DMS153 treated with DMSO at 0.1 percent for 48 hours (cell line): Measurements from ENCODE around the gene PHAX.
A peak's percentile ranks its signal among the peaks of the same experiment; 100 is the strongest.
"Not testable (repeated sequence)": the region's sequence is repeated elsewhere in the genome, so short reads cannot be mapped to it uniquely, and the experiment has no call there.

Experiments
- DNase-seq: peaks from one replicate; lab custom pipeline; 2025; ENCODE audit not compliant: unreplicated experiment; lab: John Stamatoyannopoulos, UW

The PHAX gene

GRCh38 chr5:126600631-126601511 lies at the start of gene PHAX:
Gene PHAX, plus strand, starts transcription at chr5:126600947. Its CDS starts 16 bp downstream, at chr5:126600963.
- DNase-seq, result peak; percentile 1

- DNase-seq, result no peak
Measured at GRCh38 chr5:126552614-126553013, 48.1 kb upstream of the PHAX start.

GRCh38 chr5:126555101-126555500 lies 45.6 kb upstream of the PHAX start:
- DNase-seq, result not testable (repeated sequence)

- no peak for DNase-seq
Measured at GRCh38 chr5:126561908-126562307, 38.8 kb upstream of the PHAX start.

GRCh38 chr5:126562823-126563222 lies 37.9 kb upstream of the PHAX start:
- DNase-seq, result no peak

DNA sequence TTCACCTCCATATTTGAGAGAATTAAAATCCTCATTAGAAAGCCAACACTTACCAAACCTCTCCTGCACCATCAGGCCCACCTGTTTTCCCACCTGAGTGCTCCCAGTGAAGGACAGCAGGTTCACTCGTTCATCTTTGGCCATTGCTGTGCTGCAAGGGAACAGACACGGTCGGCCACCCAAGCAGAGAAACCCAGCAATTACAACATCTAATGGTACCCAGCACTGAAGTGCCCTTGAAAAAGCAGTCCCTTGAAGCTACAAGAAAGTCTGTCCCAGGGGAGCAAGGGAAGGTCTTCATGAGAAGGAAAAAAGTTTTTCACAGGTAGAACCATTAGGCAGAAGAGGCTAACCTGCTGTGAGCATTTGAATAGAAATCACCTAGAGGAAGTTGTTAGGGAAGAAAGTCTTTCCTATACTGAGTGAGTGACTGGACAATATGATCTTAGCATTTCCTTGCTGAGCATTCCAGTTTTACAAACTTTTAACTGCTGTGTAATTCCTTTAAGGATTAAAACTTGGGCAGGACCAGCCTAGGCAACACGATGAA lies 32.5 kb upstream of the PHAX start:
- DNase-seq, result no peak

- DNase-seq, result no peak
Measured at GRCh38 chr5:126575644-126576043, 25.1 kb upstream of the PHAX start.

- no peak for DNase-seq
Measured at GRCh38 chr5:126576974-126577373, 23.8 kb upstream of the PHAX start.

DNA sequence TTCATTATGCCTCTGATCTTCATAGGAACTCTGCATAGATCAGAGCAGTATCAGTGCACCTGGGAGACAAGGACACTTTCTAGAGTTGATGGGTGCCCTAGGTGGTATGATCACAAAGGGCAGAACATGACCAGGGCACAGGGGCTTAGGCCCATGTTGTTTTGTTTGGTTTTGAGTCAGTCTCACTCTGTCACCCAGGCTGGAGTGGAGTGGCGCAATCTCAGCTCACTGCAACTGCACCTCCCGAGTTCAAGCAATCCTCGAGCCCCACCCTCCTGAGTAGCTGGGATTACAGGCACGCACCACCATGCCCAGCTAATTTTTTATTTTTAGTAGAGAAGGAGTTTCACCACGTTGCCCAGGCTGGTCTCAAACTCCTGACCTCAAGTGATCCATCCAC lies 23.3 kb upstream of the PHAX start:
- no peak for DNase-seq

GRCh38 chr5:126579716-126580115 lies 21.0 kb upstream of the PHAX start:
- DNase-seq, result no peak

GRCh38 chr5:126583761-126584160 lies 17.0 kb upstream of the PHAX start:
- no peak for DNase-seq

- no peak for DNase-seq
Measured at GRCh38 chr5:126587551-126588390, 13.0 kb upstream of the PHAX start.

DNA sequence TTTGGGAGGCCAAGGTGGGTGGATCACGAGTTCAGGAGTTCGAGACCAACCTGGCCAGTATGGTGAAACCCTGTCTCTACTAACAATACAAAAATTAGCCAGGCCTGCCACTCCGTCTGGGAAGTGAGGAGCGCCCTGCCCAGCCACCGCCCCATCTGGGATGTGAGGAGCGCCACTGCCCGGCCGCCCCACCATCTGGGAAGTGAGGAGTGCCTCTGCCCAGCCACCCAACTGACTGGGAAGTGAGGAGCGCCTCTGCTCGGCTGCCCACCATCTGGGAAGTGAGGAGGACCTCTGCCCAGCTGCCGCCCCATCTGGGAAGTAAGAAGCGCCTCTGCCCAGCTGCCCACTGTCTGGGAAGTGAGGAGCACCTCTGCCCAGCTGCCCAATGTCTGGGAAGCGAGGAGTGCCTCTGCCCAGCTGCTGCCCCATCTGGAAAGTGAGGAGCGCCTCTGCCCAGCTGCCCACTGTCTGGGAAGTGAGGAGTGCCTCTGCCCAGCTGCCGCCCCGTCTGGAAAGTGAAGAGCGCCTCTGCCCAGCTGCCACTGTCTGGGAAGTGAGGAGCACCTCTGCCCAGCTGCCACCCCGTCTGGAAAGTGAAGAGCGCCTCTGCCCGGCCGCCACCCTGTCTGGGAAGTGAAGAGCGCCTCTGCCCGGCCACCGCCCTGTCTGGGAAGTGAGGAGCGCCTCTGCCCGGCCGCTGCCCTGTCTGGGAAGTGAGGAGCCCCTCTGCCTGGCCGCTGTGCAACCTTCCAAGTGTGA lies 11.0 kb upstream of the PHAX start:
- no peak for DNase-seq

GRCh38 chr5:126591549-126591948 lies 9.2 kb upstream of the PHAX start:
- DNase-seq, result no peak

GRCh38 chr5:126594748-126595485 lies 5.8 kb upstream of the PHAX start, which contains the start of gene ALDH7A1:
Gene ALDH7A1, minus strand, starts transcription at chr5:126595219. Its CDS starts 21 bp downstream, at chr5:126595198.
- peak; percentile 11 for DNase-seq

DNA sequence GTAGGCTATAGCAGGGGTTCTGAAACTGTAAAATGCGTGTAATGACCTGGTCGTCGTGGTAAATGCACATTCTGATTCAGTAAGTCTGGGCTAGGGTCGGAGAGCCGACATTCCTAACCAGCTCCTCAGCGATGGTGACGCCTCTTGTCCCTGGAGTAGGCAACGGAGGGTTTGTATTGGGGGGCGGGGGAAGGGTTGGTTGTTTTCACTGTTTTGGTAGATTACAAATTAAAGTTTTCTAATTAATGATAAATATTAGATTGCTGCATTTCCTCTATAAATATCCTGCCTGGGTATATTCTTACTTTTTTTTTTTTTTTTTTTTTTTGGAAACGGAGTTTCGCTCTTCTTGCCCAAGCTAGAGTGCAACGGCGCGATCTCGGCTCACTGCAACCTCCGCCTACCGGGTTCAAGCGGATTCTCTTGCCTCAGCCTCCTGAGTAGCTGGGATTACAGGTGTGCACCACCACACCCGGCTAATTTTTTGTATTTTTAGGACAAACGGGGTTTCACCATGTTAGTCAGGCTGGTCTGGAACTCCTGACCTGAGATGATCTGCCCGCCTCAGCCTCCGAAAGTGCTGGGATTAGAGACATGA lies 5.2 kb upstream of the PHAX start:
- DNase-seq, result no peak

DNA sequence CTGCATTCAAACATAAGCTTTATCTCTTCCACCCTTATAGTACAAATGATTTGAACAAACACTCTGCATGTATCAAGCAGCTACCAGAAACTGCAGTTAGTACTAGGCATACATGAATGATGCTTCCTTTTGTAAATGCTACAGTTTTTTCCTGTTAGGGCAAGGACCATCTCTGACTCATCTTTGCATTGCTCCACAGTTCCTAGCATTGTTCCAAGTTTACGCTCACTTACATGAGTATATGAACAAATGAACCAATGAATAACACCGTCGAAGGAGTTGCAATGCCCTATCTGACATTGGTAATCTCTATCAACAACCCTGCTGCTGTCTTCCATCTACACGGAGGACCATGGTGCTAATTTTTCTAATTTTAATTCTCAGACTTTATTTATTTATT lies 3.6 kb upstream of the PHAX start:
- no peak for DNase-seq

DNA sequence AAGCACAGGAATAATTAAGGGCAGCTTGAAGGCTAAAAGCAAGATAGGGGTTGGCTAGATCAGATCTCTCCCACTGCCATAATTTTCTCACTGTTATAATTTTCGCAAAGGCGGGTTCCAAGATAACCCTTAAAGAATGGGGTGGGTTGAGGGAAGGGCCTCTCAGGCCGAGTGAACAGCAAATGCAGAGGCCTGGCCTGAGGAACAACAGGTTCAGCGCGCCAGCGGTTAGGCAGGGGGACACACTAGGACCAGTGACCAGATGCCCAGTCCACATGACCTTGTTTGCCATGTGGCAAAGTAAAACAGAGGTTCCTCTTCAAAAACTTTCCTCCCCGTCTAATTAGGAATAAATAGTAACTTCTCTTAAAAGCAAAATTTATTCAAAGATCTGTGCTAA lies 1.2 kb upstream of the PHAX start:
- DNase-seq, result no peak

- not testable (repeated sequence) for DNase-seq
Measured at GRCh38 chr5:126599971-126600630, 646 bp upstream of the PHAX start.
